Measurements from ENCODE around the gene NXPE3.
"Not testable (repeated sequence)": the region's sequence is repeated elsewhere in the genome, so short reads cannot be mapped to it uniquely, and the experiment has no call there.

NXPE3 gene

DNA sequence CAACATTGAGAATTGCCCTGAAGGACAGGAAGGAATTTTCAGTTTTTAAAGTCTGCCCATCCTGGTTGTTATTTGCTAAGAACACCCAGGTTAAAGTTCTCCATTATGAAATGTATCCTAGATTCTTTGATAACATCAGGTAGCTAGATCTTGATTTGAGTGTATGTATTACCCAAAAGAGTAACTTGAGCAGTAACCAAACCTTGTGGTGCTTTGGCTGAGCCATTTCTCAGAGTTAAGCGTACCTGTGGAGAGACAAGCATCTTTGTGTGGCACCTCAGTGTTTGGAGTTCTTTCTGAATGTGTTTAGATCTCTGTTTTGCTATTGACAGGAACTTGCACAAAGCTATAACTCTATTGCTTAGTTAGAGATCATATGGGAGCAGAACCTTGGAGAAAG lies 34.2 kb upstream of the NXPE3 start:
- TF ChIP-seq, protein P1, sequence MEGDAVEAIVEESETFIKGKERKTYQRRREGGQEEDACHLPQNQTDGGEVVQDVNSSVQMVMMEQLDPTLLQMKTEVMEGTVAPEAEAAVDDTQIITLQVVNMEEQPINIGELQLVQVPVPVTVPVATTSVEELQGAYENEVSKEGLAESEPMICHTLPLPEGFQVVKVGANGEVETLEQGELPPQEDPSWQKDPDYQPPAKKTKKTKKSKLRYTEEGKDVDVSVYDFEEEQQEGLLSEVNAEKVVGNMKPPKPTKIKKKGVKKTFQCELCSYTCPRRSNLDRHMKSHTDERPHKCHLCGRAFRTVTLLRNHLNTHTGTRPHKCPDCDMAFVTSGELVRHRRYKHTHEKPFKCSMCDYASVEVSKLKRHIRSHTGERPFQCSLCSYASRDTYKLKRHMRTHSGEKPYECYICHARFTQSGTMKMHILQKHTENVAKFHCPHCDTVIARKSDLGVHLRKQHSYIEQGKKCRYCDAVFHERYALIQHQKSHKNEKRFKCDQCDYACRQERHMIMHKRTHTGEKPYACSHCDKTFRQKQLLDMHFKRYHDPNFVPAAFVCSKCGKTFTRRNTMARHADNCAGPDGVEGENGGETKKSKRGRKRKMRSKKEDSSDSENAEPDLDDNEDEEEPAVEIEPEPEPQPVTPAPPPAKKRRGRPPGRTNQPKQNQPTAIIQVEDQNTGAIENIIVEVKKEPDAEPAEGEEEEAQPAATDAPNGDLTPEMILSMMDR (IDR thresholded peaks at IDR 0.05) = no peak
- Histone ChIP-seq H3K4me1 (no peaks in the 10 kb centered on the region), H3K9me3 (no peaks in the 10 kb centered on the region), H3K4me3 (no peak overlapping the region), H3K27me3 (no peaks in the 10 kb centered on the region), H3K27ac (no peak overlapping the region), H3K36me3 (no peaks in the 10 kb centered on the region)
- DNase-seq = no peak
- intact Hi-C loops (cut with DNase I; ENCODE audit: low total_unique reads) = no loop called here

DNA sequence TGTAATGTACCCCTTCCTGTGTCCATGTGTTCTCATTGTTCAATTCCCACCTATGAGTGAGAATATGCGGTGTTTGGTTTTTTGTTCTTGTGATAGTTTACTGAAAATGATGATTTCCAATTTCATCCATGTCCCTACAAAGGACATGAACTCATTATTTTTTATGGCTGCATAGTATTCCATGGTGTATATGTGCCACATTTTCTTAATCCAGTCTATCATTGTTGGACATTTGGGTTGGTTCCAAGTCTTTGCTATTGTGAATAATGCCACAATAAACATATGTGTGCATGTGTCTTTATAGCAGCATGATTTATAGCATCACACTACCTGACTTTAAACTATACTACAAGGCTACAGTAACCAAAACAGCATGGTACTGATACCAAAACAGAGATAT lies 33.1 kb upstream of the NXPE3 start:
- H3K36me3 ChIP-seq; H3K27me3 ChIP-seq; H3K4me3 ChIP-seq; H3K4me1 ChIP-seq; H3K27ac ChIP-seq; DNase-seq; intact Hi-C loops (cut with DNase I; ENCODE audit: low total_unique reads); H3K9me3 ChIP-seq: not testable (repeated sequence)

DNA sequence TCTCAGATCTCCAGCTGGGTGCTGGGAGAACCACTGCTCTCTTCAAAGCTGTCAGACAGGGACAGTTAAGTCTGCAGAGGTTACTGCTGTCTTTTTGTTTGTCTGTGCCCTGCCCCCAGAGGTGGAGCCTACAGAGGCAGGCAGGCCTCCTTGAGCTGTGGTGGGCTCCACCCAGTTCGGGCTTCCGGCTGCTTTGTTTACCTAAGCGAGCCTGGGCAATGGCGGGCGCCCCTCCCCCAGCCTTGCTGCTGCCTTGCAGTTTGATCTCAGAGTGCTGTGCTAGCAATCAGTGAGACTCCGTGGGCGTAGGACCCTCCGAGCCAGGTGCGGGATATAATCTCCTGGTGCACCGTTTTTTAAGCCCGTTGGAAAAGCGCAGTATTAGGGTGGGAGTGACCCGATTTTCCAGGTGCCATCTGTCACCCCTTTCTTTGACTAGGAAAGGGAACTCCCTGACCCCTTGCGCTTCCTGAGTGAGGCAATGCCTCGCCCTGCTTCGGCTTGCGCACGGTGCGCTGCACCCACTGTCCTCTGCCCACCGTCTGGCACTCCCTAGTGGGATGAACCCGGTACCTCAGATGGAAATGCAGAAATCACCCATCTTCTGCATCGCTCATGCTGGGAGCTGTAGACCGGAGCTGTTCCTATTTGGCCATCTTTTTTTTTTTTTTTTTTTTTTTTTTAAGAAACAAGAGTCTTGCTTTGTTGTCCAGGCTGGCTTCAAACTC lies 25.5 kb upstream of the NXPE3 start:
- H3K9me3 ChIP-seq; H3K27me3 ChIP-seq; H3K4me1 ChIP-seq; H3K27ac ChIP-seq; DNase-seq; intact Hi-C loops (cut with DNase I; ENCODE audit: low total_unique reads); H3K4me3 ChIP-seq: not testable (repeated sequence)
- peaks cover 14 to 40% (median 35%) of the 10 kb centered on the region in 3 donors for H3K36me3 ChIP-seq

DNA sequence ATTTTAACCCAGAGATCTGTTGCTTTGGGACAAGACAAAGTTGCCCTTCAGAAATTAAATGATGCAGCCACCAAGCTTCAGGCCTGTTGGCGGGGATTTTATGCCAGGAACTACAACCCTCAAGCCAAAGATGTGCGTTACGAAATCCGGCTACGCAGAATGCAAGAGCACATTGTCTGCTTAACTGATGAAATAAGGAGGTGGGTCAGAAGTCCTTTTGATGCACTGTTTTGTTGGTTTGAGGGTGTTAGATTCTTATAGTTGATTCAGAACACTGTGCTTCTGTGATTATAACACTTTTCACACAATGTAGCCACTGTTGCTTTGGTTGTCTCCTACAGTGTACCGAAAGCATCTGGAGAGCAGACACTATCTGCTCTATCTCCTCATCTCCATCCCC lies 20.8 kb upstream of the NXPE3 start:
- no peak overlapping the region for H3K27ac ChIP-seq
- intact Hi-C loops (cut with DNase I; ENCODE audit: low total_unique reads) = no loop called here
- DNase-seq = no peak
- no peaks in the 10 kb centered on the region for H3K27me3 ChIP-seq
- no peak overlapping the region for H3K4me3 ChIP-seq
- H3K36me3 ChIP-seq = peaks cover 14 to 49% (median 48%) of the 10 kb centered on the region in 3 donors
- TF ChIP-seq, protein P1 (IDR thresholded peaks at IDR 0.05) = no peak
- no peaks in the 10 kb centered on the region for H3K9me3 ChIP-seq
- no peaks in the 10 kb centered on the region for H3K4me1 ChIP-seq

DNA sequence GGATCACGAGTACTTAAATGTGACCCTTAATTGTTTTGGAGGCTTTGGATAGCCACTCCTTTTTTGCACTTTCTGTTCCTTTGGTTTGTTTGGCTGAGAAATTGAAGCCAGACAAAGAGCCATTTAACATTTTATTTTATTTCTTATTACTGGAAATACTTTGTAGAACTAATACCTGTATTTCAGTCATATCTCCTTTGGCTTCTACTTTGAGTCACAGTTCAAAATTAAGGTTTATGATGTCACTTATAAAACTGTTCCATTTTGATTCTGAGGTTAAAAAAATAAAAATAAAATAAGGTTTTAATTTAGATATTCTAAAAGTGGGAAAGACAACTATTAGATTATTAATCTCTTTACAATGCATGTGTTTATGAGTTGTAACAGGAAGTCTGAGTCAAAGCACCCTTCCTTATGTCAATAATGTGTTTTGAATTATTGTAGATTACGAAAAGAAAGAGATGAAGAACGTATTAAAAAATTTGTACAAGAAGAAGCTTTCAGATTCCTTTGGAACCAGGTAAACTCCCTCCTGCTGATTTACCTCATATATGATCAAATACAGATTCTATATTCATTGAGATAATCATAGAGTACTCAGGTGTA lies 16.9 kb upstream of the NXPE3 start:
- no peak overlapping the region for H3K4me3 ChIP-seq
- intact Hi-C loops (cut with DNase I; ENCODE audit: low total_unique reads) = no loop called here
- TF ChIP-seq, protein P1 (IDR thresholded peaks at IDR 0.05) = no peak
- H3K9me3 ChIP-seq = no peaks in the 10 kb centered on the region
- peaks cover 13 to 47% (median 37%) of the 10 kb centered on the region in 3 donors for H3K36me3 ChIP-seq
- no peak for DNase-seq
- no peaks in the 10 kb centered on the region for H3K27me3 ChIP-seq
- H3K4me1 ChIP-seq = peaks cover 0 to 3% (median 0%) of the 10 kb centered on the region in 4 donors
- no peak overlapping the region for H3K27ac ChIP-seq

DNA sequence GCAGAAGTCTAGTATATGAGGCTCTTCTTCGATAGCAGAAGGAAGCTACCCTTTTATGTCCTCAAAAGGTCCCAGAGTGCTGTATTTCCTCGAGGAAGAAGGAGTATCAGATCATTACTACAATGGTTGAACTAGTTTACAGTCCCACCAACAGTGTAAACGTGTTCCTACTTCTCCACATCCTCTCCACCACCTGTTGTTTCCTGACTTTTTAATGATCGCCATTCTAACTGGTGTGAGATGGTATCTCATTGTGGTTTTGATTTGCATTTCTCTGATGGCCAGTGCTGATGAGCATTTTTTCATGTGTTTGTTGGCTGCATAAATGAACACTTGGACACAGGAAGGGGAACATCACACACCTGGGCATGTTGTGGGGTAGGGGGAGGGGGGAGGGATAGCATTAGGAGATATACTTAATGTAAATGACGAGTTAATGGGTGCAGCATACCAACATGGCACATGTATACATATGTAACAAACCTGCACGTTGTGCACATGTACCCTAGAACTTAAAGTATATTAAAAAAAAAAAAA lies 1.2 kb upstream of the NXPE3 start:
- not testable (repeated sequence) for H3K9me3 ChIP-seq
- intact Hi-C loops (cut with DNase I; ENCODE audit: low total_unique reads) = loop anchor here (5.0 kb wide), 1 partner anchor 51 kb away; no protein-coding TSS in a partner anchor
- peak overlapping the region; percentile 91 to 93 for H3K27ac ChIP-seq

DNA sequence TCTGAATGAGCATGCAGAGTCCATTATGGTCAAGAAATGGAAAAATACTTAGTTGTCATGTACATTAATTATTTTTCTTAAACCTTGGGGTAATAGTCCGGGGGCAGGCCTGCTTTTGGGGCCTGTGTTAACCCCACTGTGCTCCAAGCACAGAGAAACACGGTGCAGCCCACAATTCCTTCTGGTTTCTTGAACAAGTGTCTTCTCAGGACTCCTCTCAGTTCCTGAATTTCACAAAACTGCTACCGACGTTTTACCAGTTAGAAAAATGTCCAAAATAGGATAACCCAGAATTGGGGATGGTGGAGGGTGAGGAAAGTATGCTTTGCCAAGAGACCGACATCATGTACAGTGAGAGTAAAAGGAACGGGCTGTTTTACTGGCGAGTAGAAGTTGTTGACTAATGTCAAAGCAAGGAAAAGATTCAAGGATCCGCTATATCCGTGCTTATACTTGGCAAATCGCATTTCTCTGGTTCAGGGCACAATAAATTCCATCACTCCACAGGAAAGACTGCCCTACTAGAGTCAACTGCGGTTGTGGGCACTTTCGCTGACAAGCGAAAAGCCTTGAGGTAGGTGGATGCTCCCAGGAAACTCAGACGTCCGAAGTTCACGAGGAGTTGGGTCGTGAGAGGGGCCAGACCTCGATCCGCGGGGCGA lies 495 bp upstream of the NXPE3 start:
- peak overlapping the region; percentile 66 to 90 for H3K4me3 ChIP-seq
- peaks cover 0 to 31% (median 21%) of the 10 kb centered on the region in 4 donors for H3K4me1 ChIP-seq
- H3K27me3 ChIP-seq = no peaks in the 10 kb centered on the region
- TF ChIP-seq, protein P1 (IDR thresholded peaks at IDR 0.05) = no peak
- H3K9me3 ChIP-seq = no peaks in the 10 kb centered on the region
- H3K36me3 ChIP-seq = peaks cover 10 to 14% (median 12%) of the 10 kb centered on the region in 3 donors
- DNase-seq = no peak
- intact Hi-C loops (cut with DNase I; ENCODE audit: low total_unique reads) = loop anchor here (5.0 kb wide), 1 partner anchor 51 kb away; no protein-coding TSS in a partner anchor
- H3K27ac ChIP-seq = peak overlapping the region; percentile 91 to 93

More for the DNA sequence above, 1.2 kb upstream of the NXPE3 start:
- peaks cover 0 to 31% (median 21%) of the 10 kb centered on the region in 4 donors for H3K4me1 ChIP-seq
- H3K4me3 ChIP-seq, H3K36me3 ChIP-seq, DNase-seq, H3K27me3 ChIP-seq: not testable (repeated sequence)
